LNCaP clone FGC (cell line): ENCODE results near the gene COPZ1.

Source experiments
- DNase-seq: peaks from one replicate; pipeline ENCODE4 v3.0.0-alpha.2; 2011; ENCODE audit warnings: low read depth
- H3K4me3 ChIP-seq: 2 replicates; pipeline ENCODE4 v1.5.1; 2011; ENCODE audit warnings: mild to moderate bottlenecking, low read depth, low read length, control low read depth
- TF ChIP-seq, protein P1 (sequence below): IDR thresholded peaks from 2 replicates; pipeline ENCODE4 v1.5.1; 2012; ENCODE audit warnings: mild to moderate bottlenecking; ENCODE audit not compliant: control insufficient read depth, insufficient read depth; ENCODE audit errors: extremely low read depth

COPZ1 gene

DNA sequence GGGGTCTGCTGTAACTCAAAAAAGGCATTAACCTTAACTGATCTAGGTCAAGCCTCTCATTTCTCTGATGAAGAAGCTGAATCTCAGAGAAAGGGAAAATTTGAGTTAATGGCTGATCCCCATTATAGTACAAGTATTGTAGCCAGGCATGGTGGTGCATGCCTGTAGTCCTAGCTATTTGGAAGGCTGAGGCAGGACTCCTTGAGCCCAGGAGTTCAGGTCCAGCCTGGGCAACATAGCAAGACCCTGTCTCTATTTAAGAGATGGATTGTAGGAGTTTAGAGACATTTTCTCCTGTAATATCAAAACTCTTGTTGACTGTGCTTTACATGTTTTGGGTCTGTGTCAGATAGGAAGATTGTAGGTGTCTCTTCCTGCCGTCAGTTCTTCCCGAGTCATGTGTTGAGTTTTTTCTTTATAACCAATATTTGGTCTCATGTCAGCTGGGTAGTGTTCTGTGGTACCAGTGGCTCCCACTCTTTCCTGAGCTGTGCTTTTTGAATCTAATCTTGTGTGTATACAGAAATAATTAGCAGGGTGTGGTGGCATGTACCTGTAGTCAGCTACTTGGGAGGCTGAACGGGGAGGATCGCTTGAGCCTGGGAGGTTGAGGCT, 8.6 kb downstream of the COPZ1 start:
- no peak overlapping the region for H3K4me3 ChIP-seq
- TF ChIP-seq, protein P1, sequence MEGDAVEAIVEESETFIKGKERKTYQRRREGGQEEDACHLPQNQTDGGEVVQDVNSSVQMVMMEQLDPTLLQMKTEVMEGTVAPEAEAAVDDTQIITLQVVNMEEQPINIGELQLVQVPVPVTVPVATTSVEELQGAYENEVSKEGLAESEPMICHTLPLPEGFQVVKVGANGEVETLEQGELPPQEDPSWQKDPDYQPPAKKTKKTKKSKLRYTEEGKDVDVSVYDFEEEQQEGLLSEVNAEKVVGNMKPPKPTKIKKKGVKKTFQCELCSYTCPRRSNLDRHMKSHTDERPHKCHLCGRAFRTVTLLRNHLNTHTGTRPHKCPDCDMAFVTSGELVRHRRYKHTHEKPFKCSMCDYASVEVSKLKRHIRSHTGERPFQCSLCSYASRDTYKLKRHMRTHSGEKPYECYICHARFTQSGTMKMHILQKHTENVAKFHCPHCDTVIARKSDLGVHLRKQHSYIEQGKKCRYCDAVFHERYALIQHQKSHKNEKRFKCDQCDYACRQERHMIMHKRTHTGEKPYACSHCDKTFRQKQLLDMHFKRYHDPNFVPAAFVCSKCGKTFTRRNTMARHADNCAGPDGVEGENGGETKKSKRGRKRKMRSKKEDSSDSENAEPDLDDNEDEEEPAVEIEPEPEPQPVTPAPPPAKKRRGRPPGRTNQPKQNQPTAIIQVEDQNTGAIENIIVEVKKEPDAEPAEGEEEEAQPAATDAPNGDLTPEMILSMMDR: no peak
- DNase-seq: no peak

DNA sequence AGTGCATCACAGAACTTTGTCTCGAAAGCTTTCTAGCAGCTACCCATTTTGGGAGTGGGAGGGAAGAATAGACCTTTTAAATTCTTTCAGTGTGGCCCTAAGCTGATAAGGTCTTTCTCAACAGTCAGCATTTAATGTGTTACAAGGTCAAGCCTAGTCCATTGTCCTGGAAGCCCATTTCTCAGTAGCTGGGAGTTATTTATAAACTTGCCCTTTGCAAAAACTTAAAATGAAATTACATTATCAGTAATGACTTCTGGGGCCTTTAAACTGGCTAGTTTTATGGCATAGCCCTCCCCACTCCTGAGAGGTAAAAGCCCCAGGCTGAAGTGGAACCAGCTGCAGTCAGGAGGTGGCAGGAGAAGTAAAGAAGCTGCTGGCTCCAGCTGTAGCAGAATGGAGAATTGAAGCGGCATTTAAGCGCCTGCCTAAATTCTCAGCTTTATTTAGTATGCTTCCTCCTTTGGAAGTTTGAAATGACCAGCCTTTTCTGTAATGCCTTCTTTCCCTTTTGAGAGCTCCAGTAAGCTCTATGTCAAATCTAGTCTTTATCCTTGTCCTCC, 12.4 kb downstream of the COPZ1 start:
- TF ChIP-seq, protein P1: no peak
- no peak overlapping the region for H3K4me3 ChIP-seq
- DNase-seq: no peak

DNA sequence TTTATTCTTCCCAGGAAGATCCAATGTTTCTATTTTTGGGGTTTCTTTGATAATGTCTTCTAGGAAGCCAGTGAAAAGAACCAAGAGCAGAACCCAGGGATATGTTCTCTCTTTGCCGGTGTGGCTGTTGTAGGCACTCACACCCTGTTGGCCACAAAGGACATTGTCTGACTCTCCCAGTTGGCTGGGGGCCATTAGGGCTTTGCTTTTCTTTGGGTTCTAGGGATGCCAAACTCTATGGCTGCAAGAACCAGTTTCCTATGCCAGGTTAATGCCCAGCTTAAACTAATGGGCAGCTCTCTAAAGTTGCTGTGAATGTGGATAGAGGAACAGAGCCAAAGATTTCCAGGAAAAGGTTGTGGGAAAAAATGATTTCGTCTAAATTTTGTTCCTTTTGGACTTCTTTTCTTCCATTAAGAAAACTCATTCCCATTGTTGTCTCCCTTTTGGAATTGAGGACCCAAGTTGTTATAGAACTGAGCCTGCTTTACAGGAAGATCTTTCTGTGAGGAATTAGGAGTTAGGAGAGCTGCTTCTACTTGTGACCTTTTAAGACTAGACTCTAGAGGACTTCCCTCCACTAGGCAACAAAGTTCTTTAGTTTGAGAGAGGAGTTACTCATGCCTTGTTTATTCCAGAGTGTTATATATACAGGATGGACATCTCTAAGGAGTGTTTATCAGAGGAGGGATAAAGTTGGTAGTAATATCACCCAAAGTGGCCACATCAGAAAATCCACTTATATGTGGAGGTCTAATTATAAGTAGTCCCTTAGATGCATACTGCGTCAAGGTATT, 13.1 kb downstream of the COPZ1 start:
- no peak overlapping the region for H3K4me3 ChIP-seq
- DNase-seq: no peak
- TF ChIP-seq, protein P1: no peak

DNA sequence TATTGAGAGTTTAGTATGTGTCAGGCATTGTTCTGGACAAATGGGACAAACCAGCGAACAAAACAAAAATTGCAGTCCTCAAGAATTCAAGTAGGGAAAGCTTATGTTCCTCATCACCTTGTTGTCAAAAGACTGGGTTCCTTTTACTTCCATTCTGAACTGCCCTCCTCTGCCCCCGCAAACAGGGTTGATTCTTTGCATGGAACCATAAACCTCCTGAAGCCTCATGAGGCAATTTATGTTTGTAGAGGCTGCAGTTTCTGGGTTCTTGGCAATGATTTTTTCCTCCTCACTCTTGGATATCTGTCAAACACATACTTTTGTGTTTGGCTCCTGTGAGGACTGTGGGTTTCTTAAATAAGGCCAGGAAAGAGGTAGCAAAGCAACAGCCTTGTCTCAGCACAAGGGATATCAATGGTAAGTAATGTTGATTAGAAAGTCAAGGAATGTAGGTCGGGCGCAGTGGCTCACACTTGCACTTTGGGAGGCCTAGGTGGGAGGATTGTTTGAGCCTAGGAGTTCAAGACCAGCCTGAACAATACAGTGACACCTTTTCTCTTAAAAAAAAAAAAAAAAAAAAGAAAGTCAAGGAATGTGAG, 13.9 kb downstream of the COPZ1 start:
- TF ChIP-seq, protein P1: no peak
- DNase-seq: no peak
- no peak overlapping the region for H3K4me3 ChIP-seq

DNA sequence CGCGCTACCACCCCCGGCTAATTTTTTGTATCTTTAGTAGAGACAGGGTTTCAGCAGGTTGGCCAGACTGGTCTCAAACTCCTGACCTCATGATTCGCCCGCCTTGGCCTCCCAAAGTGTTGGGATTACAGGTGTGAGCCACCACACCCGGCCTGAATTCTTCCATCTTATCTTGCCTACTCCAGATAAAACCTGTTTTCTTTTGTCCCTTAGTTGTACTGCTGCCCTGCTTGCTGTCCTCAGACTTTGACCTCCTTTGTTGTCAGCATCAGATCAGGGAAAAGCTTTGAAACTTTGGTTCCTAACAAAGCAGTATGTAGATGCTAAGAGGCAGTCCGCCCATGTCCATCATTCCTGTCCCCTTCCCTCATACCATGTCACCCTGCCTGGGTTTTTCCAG, 15.9 kb downstream of the COPZ1 start:
- H3K4me3 ChIP-seq: no peak overlapping the region
- TF ChIP-seq, protein P1: no peak
- DNase-seq: no peak

DNA sequence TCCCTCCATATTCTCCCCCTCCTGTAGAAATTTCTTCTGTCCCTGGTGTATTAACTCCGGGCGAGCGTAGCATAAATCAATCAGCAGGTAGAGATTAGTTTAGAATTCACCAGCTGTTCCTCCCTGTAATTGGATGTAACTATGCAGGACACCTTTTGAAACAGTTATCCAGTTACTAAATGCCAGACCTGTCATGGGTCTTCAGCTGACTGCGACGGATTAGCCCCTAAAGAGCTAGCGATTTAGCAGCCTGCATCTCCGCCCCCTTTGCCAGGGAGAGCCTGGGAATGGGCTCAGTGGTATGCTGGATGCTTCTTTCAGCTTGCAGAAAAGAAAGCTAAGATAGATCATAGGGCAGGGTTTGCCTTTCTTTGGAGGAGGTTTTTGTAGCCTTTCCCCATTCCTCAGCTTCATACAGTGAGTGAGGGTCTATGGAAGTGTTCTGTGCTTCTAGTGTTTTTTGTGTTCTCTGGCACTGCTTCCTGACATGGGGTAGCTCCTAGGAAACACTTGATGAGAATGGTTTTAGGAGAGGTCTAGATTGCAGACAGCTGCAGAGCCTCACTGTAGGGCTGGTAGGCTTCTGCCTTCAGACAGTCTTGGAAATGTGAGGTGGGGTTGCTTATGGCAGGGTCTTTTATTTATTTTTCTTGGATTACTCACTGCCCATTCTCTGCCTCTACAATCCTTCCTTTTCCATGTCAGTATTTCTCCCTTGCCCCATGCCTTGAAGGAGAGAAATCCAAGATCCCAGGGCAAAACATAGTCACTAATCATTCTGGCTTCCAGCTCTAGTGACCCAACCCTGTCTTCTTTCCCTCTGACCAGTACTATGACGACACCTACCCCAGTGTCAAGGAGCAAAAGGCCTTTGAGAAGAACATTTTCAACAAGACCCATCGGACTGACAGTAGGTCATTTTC, 16.7 kb downstream of the COPZ1 start:
- H3K4me3 ChIP-seq: no peak overlapping the region
- DNase-seq: no peak
- TF ChIP-seq, protein P1: no peak
